ENCODE measurements around the gene APOE.
"Not testable (repeated sequence)": the region's sequence is repeated elsewhere in the genome, so short reads cannot be mapped to it uniquely, and the experiment has no call there.

The APOE gene

DNA sequence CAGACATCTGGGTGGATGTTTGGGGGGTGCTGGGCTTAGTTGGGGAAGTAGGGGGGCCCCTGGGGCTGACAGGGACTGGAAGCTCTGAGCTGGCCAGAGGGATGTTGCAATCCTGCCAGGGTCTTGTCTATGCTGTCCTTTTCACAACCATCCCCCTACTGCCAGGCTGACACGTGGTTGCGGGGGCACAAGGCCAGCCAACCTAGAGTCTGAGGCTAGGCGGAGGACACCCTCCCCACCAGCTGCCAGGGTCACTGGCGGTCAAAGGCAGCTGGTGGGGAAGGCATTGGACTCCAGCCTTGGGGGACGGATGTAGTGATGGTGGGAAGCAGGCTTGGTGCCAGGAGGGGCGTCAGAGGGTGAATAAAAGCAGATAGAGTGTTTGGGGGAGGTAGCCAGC is 7.3 kb downstream of the APOE start:
- peaks cover 47% of the 10 kb centered on the region for H3K4me1 Mint-ChIP-seq
- no peaks in the 10 kb centered on the region for H3K36me3 Mint-ChIP-seq (ENCODE audit: low read depth)
- H3K27ac Mint-ChIP-seq: peak overlapping the region in 2 of 3 experiments; percentile 76 to 98
- H3K9me3 Mint-ChIP-seq: no peaks in the 10 kb centered on the region
- peak overlapping the region; percentile 50 to 55 (median 50) for H3K4me3 Mint-ChIP-seq
- H3K27me3 Mint-ChIP-seq (ENCODE audit: low read depth): peaks cover 12% of the 10 kb centered on the region
- TF ChIP-seq CTCF (IDR thresholded peaks at IDR 0.05; ENCODE audit: unreplicated experiment in 3 of 3): no peak

GRCh38 chr19:44913512-44914432 is 8.2 kb downstream of the APOE start:
- peaks cover 12% of the 10 kb centered on the region for H3K27me3 Mint-ChIP-seq (ENCODE audit: low read depth)
- H3K4me3 Mint-ChIP-seq: peak overlapping the region; percentile 92 to 99 (median 95)
- not testable (repeated sequence) for H3K36me3 Mint-ChIP-seq (ENCODE audit: low read depth); H3K9me3 Mint-ChIP-seq
- peaks cover 44% of the 10 kb centered on the region for H3K4me1 Mint-ChIP-seq
- peak overlapping the region; percentile 76 to 98 (median 93) for H3K27ac Mint-ChIP-seq

DNA sequence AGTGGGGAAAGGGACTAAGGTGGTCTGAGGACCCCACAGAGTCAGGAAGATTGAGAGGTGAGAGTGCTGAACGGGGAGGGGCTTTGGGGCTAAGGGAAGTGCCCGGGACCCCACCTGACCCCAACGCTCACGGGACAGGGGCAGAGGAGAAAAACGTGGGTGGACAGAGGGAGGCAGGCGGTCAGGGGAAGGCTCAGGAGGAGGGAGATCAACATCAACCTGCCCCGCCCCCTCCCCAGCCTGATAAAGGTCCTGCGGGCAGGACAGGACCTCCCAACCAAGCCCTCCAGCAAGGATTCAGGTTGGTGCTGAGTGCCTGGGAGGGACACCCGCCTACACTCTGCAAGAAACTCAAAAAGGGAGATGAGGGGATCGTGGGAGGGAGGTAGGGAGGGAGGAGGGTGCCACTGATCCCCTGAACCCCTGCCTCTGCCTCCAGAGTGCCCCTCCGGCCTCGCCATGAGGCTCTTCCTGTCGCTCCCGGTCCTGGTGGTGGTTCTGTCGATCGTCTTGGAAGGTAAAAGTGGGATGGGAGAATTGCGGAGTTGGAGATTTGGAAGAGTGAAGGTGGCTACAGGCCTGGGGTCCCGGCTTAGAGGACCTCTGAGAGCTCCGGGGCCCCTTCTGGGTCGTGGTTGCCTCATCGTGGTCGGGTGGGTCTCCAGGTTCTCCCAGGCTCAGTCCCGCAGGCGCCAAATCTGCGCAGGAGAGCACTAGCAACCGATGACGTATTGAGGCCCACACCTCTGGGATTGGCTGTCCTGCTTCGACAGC is 9.0 kb downstream of the APOE start, which contains the start of gene APOC1:
TSS of gene APOC1 (plus strand) at position 176 of the 774 bp plus-strand sequence. CDS start at position 460, 284 bp downstream.
- H3K27ac Mint-ChIP-seq: peak within 1 kb of the TSS; percentile 93 to 98 (median 97)
- H3K4me3 Mint-ChIP-seq: peak within 1 kb of the TSS; percentile 92 to 99 (median 95)
- peaks cover 12% of the 10 kb centered on the region for H3K27me3 Mint-ChIP-seq (ENCODE audit: low read depth)
- not testable (repeated sequence) for H3K36me3 Mint-ChIP-seq (ENCODE audit: low read depth); H3K9me3 Mint-ChIP-seq
- H3K4me1 Mint-ChIP-seq: peaks cover 44% of the 10 kb centered on the region

DNA sequence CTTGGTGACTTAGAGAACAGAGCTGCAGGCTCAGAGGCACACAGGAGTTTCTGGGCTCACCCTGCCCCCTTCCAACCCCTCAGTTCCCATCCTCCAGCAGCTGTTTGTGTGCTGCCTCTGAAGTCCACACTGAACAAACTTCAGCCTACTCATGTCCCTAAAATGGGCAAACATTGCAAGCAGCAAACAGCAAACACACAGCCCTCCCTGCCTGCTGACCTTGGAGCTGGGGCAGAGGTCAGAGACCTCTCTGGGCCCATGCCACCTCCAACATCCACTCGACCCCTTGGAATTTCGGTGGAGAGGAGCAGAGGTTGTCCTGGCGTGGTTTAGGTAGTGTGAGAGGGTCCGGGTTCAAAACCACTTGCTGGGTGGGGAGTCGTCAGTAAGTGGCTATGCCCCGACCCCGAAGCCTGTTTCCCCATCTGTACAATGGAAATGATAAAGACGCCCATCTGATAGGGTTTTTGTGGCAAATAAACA is 18.7 kb downstream of the APOE start:
- Mint-ChIP-seq H3K36me3 (ENCODE audit: low read depth) (no peaks in the 10 kb centered on the region), H3K4me1 (peaks cover 29% of the 10 kb centered on the region), H3K27me3 (ENCODE audit: low read depth) (peaks cover 5% of the 10 kb centered on the region), H3K9me3 (no peaks in the 10 kb centered on the region), H3K27ac (peak overlapping the region in 1 of 3 experiments; percentile 15), H3K4me3 (no peak overlapping the region)
- no peak for TF ChIP-seq CTCF (IDR thresholded peaks at IDR 0.05; ENCODE audit: unreplicated experiment in 3 of 3)

GRCh38 chr19:44925114-44925891 is 19.7 kb downstream of the APOE start:
- peaks cover 29% of the 10 kb centered on the region for H3K4me1 Mint-ChIP-seq
- H3K27ac Mint-ChIP-seq: peak overlapping the region in 2 of 3 experiments; percentile 15 to 75
- H3K4me3 Mint-ChIP-seq: peak overlapping the region in 1 of 3 experiments; percentile 4
- peaks cover 5% of the 10 kb centered on the region for H3K27me3 Mint-ChIP-seq (ENCODE audit: low read depth)
- no peaks in the 10 kb centered on the region for H3K36me3 Mint-ChIP-seq (ENCODE audit: low read depth)
- no peaks in the 10 kb centered on the region for H3K9me3 Mint-ChIP-seq
- TF ChIP-seq CTCF (IDR thresholded peaks at IDR 0.05; ENCODE audit: unreplicated experiment in 3 of 3): no peak

DNA sequence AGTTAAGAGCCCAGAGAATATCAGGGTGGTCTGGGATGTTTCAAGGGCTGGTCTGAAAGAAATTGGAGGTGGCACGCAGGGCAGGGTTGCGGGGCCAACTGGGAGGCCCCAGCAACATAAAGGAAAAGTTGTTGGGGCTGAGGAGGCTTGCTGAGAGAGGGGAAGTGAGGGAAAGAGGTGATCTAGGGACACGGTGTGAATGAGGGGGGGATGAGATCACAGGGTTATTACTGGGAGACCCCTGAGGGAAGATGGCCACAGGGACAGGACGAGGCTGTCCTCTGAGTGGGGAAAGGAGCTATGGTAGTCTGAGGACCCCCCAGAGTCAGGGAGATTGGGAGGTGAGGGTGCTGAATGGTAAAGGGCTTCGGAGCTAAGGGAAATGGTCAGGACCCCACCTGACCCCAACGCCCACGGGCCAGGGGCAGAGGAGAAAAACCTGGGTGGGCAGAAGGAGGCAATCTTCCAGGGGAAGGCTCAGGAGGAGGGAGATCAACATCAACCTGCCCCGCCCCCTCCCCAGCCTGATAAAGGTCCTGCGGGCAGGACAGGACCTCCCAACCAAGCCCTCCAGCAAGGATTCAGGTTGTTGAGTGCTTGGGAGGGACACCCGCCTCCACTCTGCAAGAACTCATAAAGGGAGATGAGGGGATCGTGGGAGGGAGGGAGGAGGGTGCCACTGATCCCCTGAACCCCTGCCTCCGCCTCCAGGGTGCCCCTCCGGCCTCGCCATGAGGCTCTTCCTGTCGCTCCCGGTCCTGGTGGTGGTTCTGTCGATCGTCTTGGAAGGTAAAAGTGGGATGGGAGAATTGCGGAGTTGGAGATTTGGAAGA is 20.9 kb downstream of the APOE start:
- H3K27me3 Mint-ChIP-seq (ENCODE audit: low read depth); H3K36me3 Mint-ChIP-seq (ENCODE audit: low read depth); H3K9me3 Mint-ChIP-seq: not testable (repeated sequence)
- peaks cover 29% of the 10 kb centered on the region for H3K4me1 Mint-ChIP-seq
- H3K4me3 Mint-ChIP-seq: peak overlapping the region; percentile 55 to 77 (median 68)
- H3K27ac Mint-ChIP-seq: peak overlapping the region; percentile 52 to 98 (median 94)
